ENCODE measurements around the gene ITIH6.
"Not testable (repeated sequence)": the region's sequence is repeated elsewhere in the genome, so short reads cannot be mapped to it uniquely, and the experiment has no call there.

The ITIH6 gene, protein sequence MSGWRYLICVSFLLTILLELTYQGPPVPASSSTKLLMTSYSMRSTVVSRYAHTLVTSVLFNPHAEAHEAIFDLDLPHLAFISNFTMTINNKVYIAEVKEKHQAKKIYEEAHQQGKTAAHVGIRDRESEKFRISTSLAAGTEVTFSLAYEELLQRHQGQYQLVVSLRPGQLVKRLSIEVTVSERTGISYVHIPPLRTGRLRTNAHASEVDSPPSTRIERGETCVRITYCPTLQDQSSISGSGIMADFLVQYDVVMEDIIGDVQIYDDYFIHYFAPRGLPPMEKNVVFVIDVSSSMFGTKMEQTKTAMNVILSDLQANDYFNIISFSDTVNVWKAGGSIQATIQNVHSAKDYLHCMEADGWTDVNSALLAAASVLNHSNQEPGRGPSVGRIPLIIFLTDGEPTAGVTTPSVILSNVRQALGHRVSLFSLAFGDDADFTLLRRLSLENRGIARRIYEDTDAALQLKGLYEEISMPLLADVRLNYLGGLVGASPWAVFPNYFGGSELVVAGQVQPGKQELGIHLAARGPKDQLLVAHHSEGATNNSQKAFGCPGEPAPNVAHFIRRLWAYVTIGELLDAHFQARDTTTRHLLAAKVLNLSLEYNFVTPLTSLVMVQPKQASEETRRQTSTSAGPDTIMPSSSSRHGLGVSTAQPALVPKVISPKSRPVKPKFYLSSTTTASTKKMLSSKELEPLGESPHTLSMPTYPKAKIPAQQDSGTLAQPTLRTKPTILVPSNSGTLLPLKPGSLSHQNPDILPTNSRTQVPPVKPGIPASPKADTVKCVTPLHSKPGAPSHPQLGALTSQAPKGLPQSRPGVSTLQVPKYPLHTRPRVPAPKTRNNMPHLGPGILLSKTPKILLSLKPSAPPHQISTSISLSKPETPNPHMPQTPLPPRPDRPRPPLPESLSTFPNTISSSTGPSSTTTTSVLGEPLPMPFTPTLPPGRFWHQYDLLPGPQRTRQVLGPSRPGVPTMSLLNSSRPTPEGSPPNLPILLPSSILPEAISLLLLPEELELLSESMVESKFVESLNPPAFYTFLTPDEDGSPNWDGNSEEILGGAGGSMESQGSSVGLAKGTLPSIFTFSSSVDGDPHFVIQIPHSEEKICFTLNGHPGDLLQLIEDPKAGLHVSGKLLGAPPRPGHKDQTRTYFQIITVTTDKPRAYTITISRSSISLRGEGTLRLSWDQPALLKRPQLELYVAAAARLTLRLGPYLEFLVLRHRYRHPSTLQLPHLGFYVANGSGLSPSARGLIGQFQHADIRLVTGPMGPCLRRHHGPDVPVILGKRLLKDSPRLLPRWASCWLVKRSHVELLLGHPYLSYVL

DNA sequence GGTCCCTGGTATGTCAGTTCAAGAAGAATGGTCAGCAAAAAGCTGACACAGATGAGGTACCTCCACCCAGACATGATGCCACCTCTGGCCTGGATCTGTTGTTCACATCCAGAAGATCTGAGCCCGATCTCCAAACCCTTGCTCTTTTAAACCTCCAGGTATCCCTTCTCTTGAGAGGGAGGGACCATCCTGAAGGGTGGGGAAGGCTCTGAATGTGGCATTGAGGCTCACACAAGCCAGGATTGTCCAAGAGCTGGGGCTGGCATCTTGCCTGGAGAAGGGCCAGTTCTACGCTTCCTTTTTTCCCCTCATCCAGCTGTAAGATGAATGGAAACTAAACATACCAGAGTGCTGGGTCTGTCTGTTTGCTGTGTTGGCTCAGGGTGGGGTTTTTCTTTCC is at the start of gene ITIH6:
Gene ITIH6 (minus strand): TSS at position 119 of the 400 bp plus-strand sequence. CDS start 45 bp downstream, at position 74.
- no peak within 1 kb of the TSS for H3K27ac ChIP-seq
- TF ChIP-seq ZFX (IDR thresholded peaks at IDR 0.05), result no peak
- TF ChIP-seq, protein P1, sequence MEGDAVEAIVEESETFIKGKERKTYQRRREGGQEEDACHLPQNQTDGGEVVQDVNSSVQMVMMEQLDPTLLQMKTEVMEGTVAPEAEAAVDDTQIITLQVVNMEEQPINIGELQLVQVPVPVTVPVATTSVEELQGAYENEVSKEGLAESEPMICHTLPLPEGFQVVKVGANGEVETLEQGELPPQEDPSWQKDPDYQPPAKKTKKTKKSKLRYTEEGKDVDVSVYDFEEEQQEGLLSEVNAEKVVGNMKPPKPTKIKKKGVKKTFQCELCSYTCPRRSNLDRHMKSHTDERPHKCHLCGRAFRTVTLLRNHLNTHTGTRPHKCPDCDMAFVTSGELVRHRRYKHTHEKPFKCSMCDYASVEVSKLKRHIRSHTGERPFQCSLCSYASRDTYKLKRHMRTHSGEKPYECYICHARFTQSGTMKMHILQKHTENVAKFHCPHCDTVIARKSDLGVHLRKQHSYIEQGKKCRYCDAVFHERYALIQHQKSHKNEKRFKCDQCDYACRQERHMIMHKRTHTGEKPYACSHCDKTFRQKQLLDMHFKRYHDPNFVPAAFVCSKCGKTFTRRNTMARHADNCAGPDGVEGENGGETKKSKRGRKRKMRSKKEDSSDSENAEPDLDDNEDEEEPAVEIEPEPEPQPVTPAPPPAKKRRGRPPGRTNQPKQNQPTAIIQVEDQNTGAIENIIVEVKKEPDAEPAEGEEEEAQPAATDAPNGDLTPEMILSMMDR (conservative IDR thresholded peaks at IDR 0.05), result no peak

DNA sequence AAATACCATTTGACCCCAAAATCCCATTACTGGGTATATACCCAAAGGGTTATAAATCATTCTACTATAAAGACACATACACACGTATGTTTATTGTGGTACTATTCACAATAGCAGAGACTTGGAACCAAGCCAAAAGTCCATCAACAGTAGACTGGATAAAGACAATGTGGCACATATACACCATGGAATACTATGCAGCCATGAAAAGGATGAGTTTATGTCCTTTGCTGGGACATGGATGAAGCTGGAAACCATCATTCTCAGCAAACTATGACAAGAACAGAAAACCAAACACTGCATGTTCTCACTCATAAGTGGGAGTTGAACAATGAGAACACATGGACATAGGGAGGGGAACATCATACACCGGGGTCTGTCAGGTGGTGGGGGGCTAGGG is 49.6 kb upstream of the ITIH6 start:
- not testable (repeated sequence) for H3K27ac ChIP-seq

DNA sequence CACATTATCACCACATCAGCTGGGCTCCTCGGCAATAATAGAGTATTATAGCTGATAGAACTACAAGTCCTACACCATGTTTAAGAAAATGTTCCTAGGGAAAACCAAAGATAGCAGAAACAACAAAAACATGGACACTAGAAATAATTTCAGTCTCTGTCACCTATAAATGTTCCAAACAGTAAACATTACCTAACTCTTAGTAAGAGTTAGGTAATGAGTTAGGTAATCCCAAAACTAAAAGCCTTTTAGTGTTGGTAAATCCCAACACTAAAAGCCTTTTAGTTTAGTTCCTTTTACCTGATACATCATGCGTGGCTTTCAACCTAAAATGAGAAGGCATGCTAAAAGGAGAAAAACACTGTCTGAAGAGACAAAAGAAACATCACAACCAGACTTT is 45.0 kb upstream of the ITIH6 start:
- no peak for TF ChIP-seq ZFX (IDR thresholded peaks at IDR 0.05)
- TF ChIP-seq, protein P1 (conservative IDR thresholded peaks at IDR 0.05), result no peak
- H3K27ac ChIP-seq, result no peak overlapping the region

DNA sequence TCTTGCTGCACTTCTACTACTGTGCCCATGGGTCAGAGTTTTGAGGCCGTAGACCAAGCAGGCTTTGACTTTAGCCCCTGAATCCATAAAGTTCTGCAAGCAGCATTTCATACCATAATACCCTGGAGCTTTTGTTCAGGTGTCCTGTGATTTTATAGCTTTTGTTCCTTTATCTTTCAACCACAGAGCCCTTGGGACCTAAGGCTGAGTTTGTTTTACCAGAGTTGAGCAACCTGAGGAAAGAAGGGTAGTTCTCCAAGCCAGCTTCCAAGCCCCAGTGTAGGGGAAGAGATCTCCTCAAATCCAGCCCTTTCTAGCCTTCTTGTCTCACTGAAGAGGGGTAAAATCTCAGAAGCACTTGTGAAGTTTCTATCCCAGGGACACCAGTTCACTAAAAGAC is 44.6 kb upstream of the ITIH6 start:
- TF ChIP-seq, protein P1 (conservative IDR thresholded peaks at IDR 0.05), result no peak
- no peak for TF ChIP-seq ZFX (IDR thresholded peaks at IDR 0.05)
- no peak overlapping the region for H3K27ac ChIP-seq

DNA sequence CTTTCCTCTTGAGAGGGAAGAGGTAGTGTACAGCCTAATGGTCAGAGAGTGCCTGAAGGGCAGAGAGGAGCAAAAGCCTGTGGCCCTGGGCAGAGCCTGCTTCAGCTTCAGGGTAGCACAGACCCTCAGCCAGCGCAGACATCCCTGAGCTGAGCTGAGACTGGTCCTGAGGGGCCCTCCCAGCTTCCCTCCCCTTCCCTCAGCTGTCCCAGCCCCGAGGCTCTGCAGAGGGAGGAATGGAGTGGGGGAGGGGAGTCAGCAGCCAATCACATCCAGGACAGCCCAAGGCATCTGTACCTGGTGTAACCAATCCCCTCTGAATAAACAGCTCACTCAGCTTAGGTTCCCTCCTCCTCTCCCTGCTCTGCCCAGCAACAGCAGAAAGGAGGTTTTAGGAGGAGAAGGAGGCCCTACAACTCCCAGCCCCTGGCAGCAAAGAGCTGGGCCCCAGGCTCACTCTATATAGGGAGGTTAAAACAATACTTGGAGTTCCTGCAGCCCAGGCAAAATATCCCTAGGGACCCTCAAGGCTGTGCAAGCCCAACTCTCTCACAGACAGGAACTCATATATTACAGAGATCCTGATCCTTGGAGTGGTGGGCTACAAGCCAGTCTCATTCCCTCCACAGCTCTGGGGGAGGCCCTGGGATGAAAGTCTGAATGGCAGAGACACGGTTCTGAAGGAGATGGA is 43.3 kb upstream of the ITIH6 start:
- not testable (repeated sequence) for H3K27ac ChIP-seq

DNA sequence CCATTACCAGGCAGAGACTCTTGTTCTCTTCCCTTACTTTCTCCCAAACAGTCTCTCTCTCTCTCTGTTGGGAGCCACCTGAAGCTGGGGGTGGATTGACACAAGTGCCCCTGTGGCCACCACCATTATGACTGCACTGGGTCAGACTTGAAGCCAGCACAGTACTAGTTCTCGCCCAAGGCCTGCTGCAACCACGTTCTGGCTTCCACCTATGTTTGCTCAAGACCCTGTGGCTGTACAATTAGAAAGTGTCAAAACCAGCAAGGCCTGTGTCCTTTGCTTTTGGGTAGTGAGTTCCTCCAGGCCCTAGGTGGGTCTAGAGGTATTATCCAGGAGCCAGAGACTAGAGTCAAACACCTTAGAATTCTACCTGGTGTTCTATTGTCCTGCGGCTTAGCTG is 40.5 kb upstream of the ITIH6 start:
- TF ChIP-seq, protein P1 (conservative IDR thresholded peaks at IDR 0.05), result no peak
- no peak for TF ChIP-seq ZFX (IDR thresholded peaks at IDR 0.05)
- no peak overlapping the region for H3K27ac ChIP-seq

DNA sequence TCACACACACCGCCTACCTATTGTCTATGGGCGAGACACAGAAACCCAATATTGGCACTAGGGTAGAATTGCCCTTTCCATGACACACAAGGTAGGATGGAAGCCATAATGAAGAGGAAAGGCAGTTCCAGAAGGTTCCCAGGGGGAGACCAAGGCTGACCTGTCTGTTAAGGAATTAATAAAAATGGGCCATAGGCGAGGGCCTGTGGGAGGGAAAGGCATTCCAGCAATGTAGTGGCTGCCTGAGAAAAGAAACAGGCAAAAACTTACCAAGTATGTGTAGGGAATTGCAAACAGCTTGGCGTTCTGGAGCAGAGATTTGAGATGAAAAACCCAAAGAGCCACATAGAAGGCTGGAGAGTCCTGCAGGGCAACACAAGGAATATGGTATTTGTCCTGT is 28.5 kb upstream of the ITIH6 start:
- H3K27ac ChIP-seq, result no peak overlapping the region
- no peak for TF ChIP-seq ZFX (IDR thresholded peaks at IDR 0.05)
- TF ChIP-seq, protein P1 (conservative IDR thresholded peaks at IDR 0.05), result no peak

Measured in C4-2B (cell line).